KMS-11 (cell line): ENCODE results near the gene C14orf180.

ENCODE experiments used
- H2AFZ ChIP-seq: fragments of 200-600 bp; sonication (generic); 2 replicates; pipeline ENCODE4 v1.6.1; 2016; ENCODE audit warnings: antibody characterized with exemption, mixed run types, low read depth
- H3K27ac ChIP-seq: fragments of 200-600 bp; sonication (generic); 2 replicates; pipeline ENCODE4 v1.6.1; 2016; ENCODE audit warnings: mild to moderate bottlenecking, mixed run types
- H3K27me3 ChIP-seq: fragments of 200-600 bp; sonication (generic); 2 replicates; pipeline ENCODE4 v1.6.1; 2017; ENCODE audit warnings: mild to moderate bottlenecking, low read depth, mixed run types, moderate library complexity; ENCODE audit not compliant: insufficient read depth
- H3K36me3 ChIP-seq: fragments of 200-600 bp; sonication (generic); 2 replicates; pipeline ENCODE4 v1.6.1; 2017; ENCODE audit warnings: mild to moderate bottlenecking, mixed run types; ENCODE audit not compliant: insufficient read depth
- H3K4me1 ChIP-seq: fragments of 200-600 bp; sonication (generic); 2 replicates; pipeline ENCODE4 v1.6.1; 2016; ENCODE audit warnings: mild to moderate bottlenecking, low read depth, mixed run types; ENCODE audit not compliant: poor library complexity, severe bottlenecking
- H3K4me2 ChIP-seq: fragments of 200-600 bp; sonication (generic); 2 replicates; pipeline ENCODE4 v1.7.0; 2016; ENCODE audit warnings: mild to moderate bottlenecking, mixed run types
- H3K4me3 ChIP-seq: fragments of 200-600 bp; sonication (generic); IDR thresholded peaks from 2 replicates; pipeline ENCODE4 v1.6.1; 2017; ENCODE audit warnings: low read depth, low read length, mixed read lengths; ENCODE audit not compliant: insufficient read depth
- H3K79me2 ChIP-seq: fragments of 200-600 bp; sonication (generic); 2 replicates; pipeline ENCODE4 v1.6.1; 2016; ENCODE audit warnings: low read depth, mixed run types; ENCODE audit not compliant: insufficient read depth
- H3K9ac ChIP-seq: fragments of 200-600 bp; sonication (generic); 2 replicates; pipeline ENCODE4 v1.6.1; 2016; ENCODE audit warnings: mild to moderate bottlenecking, mixed run types
- H4K20me1 ChIP-seq: fragments of 200-600 bp; sonication (generic); 2 replicates; pipeline ENCODE4 v1.6.1; 2016; ENCODE audit warnings: mild to moderate bottlenecking, mixed run types; ENCODE audit not compliant: insufficient read depth
- TF ChIP-seq, protein P1 (sequence below): fragments of 200-600 bp; sonication (generic); conservative IDR thresholded peaks from 2 replicates; pipeline ENCODE4 v1.6.1; 2017; ENCODE audit warnings: low read depth, mild to moderate bottlenecking, antibody characterized with exemption, low read length, moderate library complexity, mixed read lengths

Gene C14orf180

GRCh38 chr14:104582662-104583061 is 3.1 kb downstream of the C14orf180 start:
- Histone ChIP-seq H3K36me3 (no peaks in the 10 kb centered on the region), H3K4me3 (no peak overlapping the region), H3K4me2 (no peak overlapping the region), H3K27me3 (peaks cover 39% of the 10 kb centered on the region), H4K20me1 (no peaks in the 10 kb centered on the region), H2AFZ (no peak overlapping the region), H3K27ac (no peak overlapping the region), H3K79me2 (no peaks in the 10 kb centered on the region), H3K9ac (no peak overlapping the region), H3K4me1 (no peaks in the 10 kb centered on the region)
- TF ChIP-seq, protein P1, sequence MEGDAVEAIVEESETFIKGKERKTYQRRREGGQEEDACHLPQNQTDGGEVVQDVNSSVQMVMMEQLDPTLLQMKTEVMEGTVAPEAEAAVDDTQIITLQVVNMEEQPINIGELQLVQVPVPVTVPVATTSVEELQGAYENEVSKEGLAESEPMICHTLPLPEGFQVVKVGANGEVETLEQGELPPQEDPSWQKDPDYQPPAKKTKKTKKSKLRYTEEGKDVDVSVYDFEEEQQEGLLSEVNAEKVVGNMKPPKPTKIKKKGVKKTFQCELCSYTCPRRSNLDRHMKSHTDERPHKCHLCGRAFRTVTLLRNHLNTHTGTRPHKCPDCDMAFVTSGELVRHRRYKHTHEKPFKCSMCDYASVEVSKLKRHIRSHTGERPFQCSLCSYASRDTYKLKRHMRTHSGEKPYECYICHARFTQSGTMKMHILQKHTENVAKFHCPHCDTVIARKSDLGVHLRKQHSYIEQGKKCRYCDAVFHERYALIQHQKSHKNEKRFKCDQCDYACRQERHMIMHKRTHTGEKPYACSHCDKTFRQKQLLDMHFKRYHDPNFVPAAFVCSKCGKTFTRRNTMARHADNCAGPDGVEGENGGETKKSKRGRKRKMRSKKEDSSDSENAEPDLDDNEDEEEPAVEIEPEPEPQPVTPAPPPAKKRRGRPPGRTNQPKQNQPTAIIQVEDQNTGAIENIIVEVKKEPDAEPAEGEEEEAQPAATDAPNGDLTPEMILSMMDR = no peak

GRCh38 chr14:104583424-104584306 is 4.1 kb downstream of the C14orf180 start:
- Histone ChIP-seq H3K27me3 (peaks cover 40% of the 10 kb centered on the region), H3K4me3 (no peak overlapping the region), H3K4me2 (no peak overlapping the region), H2AFZ (no peak overlapping the region), H4K20me1 (no peaks in the 10 kb centered on the region), H3K4me1 (no peaks in the 10 kb centered on the region), H3K36me3 (no peaks in the 10 kb centered on the region), H3K79me2 (no peaks in the 10 kb centered on the region), H3K27ac (no peak overlapping the region), H3K9ac (no peak overlapping the region)
- TF ChIP-seq, protein P1 = no peak

- no peaks in the 10 kb centered on the region for H3K36me3 ChIP-seq
- no peaks in the 10 kb centered on the region for H4K20me1 ChIP-seq
- H3K27ac ChIP-seq = no peak overlapping the region
- TF ChIP-seq, protein P1 = no peak
- no peak overlapping the region for H3K4me2 ChIP-seq
- H2AFZ ChIP-seq = no peak overlapping the region
- H3K79me2 ChIP-seq = no peaks in the 10 kb centered on the region
- H3K9ac ChIP-seq = no peak overlapping the region
- H3K4me3 ChIP-seq = no peak overlapping the region
- H3K4me1 ChIP-seq = no peaks in the 10 kb centered on the region
- peaks cover 48% of the 10 kb centered on the region for H3K27me3 ChIP-seq
These were observed 5.0 kb downstream of the C14orf180 start for GRCh38 chr14:104584557-104584956.

GRCh38 chr14:104585966-104586697 is 6.6 kb downstream of the C14orf180 start:
- H3K36me3 ChIP-seq = no peaks in the 10 kb centered on the region
- no peaks in the 10 kb centered on the region for H4K20me1 ChIP-seq
- H3K4me2 ChIP-seq = no peak overlapping the region
- TF ChIP-seq, protein P1 = no peak
- H3K27me3 ChIP-seq = peaks cover 44% of the 10 kb centered on the region
- H3K4me3 ChIP-seq = no peak overlapping the region
- H2AFZ ChIP-seq = no peak overlapping the region
- H3K9ac ChIP-seq = no peak overlapping the region
- H3K4me1 ChIP-seq = no peaks in the 10 kb centered on the region
- H3K79me2 ChIP-seq = no peaks in the 10 kb centered on the region
- no peak overlapping the region for H3K27ac ChIP-seq
